BE2C (cell line): ENCODE measurements around the gene PRMT7.

Experiments used
- DNase-seq: peaks from one replicate; pipeline ENCODE4 v3.0.0-alpha.2; 2020
- H3K27me3 ChIP-seq: fragments of 250-450 bp; sonication (Bioruptor Pico); 2 replicates; pipeline ENCODE4 v1.5.1; 2020; ENCODE audit warnings: mild to moderate bottlenecking
- H3K36me3 ChIP-seq: fragments of 250-450 bp; sonication (Bioruptor Pico); 2 replicates; pipeline ENCODE4 v1.5.1; 2020; ENCODE audit warnings: mild to moderate bottlenecking
- H3K4me1 ChIP-seq: fragments of 250-450 bp; sonication (Bioruptor Pico); 2 replicates; pipeline ENCODE4 v1.5.1; 2020
- H3K4me3 ChIP-seq: 2 replicates; pipeline ENCODE4 v1.5.1; 2011; ENCODE audit warnings: low read depth, low read length
- H3K9me3 ChIP-seq: fragments of 250-450 bp; sonication (Bioruptor Pico); 2 replicates; pipeline ENCODE4 v1.5.1; 2020
- CTCF ChIP-seq: IDR thresholded peaks from 2 replicates; pipeline ENCODE4 v1.5.1; 2012; ENCODE audit warnings: mild to moderate bottlenecking, low read depth, low read length

Gene PRMT7

DNA sequence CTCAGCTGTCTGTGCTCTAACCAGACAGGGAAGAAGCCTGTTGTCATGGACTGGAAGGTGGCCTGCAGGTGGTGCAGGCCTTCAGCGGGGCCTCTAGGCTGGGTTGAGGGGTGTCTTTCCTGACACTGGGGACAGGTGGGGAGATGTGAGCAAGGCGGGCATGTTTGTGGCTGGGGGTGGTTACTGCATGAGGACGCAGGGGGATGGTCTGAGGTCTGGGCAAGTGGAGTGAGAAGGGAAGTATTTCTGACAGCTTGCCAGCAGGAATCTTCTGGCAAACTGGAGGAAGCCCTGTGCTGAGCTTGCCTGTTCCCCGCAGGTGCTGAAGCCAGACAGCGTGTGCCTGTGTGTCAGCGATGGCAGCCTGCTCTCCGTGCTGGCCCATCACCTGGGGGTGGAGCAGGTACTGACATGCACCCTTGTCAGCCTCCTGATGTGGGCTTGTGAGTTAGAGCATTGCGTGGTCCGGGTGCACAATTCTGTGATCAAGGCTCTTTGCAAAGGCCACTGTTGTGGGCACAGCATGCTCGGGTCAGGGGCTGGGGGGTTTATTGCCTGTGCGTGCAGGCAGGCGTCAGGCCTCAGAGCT is 36.2 kb downstream of the PRMT7 start:
- TF ChIP-seq CTCF = no peak
- Histone ChIP-seq H3K4me3 (no peak overlapping the region), H3K27me3 (no peaks in the 10 kb centered on the region), H3K4me1 (no peaks in the 10 kb centered on the region), H3K36me3 (peaks cover 62% of the 10 kb centered on the region), H3K9me3 (no peaks in the 10 kb centered on the region)
- DNase-seq = no peak

GRCh38 chr16:68347605-68348004 is 36.8 kb downstream of the PRMT7 start:
- no peak for DNase-seq
- no peak overlapping the region for H3K4me3 ChIP-seq
- H3K27me3 ChIP-seq = no peaks in the 10 kb centered on the region
- peaks cover 62% of the 10 kb centered on the region for H3K36me3 ChIP-seq
- no peaks in the 10 kb centered on the region for H3K4me1 ChIP-seq
- H3K9me3 ChIP-seq = no peaks in the 10 kb centered on the region
- no peak for TF ChIP-seq CTCF

DNA sequence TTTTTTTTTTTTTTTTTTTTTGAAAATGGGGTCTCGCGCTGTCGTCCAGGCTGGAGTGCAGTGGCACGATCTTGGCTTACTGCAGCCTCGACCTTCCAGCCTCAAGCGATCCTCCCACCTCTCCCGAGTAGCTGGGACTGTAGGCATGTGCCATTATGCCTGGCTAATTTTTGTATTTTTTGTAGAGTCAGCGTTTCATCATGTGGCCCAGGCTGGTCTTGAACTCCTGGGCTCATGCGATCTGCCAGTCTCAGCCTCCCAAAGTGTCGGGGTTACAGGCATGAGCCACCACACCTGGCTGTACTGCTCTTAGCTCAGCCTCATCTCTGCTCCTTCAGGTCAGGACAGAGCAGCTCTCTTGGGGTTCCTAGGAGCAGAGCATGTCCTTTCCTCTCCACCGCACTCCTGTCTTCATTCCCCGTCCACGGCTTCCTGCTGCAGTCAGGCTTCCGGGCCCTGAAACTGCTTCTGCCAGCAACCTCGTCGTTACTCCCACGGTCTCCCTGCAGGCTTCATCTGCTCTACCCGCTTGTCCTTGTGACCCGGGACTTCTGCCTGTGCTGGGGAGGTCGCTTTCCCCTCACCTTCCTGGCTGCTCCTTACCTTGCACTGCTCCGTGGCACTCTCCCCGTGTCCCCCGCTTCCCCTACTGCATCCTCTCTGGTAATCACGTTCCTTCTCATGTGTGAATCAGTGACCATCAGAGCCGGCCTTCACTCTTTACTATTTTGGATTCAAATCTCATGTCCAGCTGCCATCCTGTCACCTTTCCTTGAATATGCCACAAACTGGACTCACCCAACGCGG is 38.0 kb downstream of the PRMT7 start:
- Histone ChIP-seq H3K4me3 (no peak overlapping the region), H3K9me3 (no peaks in the 10 kb centered on the region), H3K27me3 (no peaks in the 10 kb centered on the region), H3K4me1 (no peaks in the 10 kb centered on the region), H3K36me3 (peaks cover 66% of the 10 kb centered on the region)
- no peak for DNase-seq
- TF ChIP-seq CTCF = no peak

DNA sequence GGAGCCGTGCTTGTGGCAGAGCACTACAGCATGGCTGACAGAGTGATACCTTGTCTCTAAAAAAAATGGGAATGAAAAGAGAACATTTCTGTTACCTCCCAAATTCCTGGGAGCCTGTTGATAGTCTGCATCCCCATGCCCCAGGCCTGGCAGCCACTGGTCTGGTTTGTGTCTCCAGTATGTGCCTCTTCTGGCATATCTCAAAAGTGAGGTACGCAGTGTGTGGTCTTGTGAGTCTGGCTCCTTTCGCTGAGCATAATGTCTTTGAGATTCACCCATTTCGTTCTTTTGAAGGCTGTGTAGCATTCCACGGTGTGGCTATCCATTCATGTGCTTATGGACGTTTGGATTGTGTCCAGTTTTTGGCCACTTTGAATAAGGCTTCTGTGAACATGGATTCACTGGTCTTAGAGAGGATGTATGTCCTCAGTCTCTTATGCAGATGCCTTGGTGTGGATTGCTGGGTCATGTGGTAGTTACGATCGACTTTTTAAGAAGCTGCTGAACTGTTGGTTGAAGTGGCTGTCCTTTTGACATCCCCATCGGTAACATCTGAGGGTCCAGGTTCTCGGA is 39.1 kb downstream of the PRMT7 start:
- TF ChIP-seq CTCF = no peak
- Histone ChIP-seq H3K4me1 (no peaks in the 10 kb centered on the region), H3K9me3 (no peaks in the 10 kb centered on the region), H3K4me3 (no peak overlapping the region), H3K36me3 (peaks cover 73% of the 10 kb centered on the region), H3K27me3 (no peaks in the 10 kb centered on the region)
- DNase-seq = no peak

DNA sequence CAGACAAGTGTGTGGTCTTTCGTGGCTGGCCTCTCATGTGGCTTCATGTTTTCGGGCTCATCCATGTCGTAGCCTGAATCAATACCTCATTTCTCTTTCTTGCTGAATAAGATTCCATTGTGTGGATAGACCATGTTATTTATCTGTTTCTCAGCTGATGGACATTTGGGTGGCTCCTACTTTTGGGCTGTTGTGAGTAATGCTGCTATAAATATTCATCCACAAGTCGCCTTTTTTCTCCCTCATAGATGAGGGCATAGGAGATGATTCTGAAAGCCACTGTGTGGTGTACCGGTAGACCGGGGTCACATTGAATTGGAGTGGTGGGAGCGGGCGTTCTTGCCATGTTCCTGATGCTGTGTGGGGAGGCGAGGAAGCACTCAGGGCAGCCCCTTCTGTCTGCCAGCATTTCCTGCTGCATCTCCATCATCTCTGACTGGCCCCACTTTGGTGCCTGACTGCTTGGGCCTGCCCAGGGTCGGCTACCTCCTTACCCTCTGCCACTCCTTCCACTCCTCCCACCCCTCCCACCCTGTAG is 40.1 kb downstream of the PRMT7 start:
- no peak overlapping the region for H3K4me3 ChIP-seq
- no peaks in the 10 kb centered on the region for H3K27me3 ChIP-seq
- no peak for TF ChIP-seq CTCF
- no peaks in the 10 kb centered on the region for H3K9me3 ChIP-seq
- DNase-seq = no peak
- no peaks in the 10 kb centered on the region for H3K4me1 ChIP-seq
- peaks cover 73% of the 10 kb centered on the region for H3K36me3 ChIP-seq

DNA sequence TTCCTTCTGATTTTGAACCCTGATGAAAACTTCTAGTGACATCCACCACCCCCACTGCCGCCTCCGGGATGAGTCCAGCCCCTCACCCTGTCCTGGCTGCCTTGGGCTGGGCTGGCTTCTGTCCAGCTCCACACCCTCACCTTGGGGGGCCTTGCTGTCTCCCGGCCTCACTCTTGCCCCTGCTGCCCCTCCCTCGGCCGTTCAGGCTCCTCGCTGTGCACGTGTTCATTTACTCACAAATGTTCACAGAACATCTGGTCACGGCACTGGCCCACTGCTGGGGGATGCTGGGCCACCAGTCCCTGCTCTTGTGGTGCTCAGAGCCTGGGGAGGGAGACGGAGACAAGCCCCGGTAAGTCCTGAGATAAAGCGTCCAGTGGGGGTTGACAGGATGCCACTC is 40.6 kb downstream of the PRMT7 start:
- no peaks in the 10 kb centered on the region for H3K4me1 ChIP-seq
- no peak for TF ChIP-seq CTCF
- no peaks in the 10 kb centered on the region for H3K27me3 ChIP-seq
- no peak overlapping the region for H3K4me3 ChIP-seq
- no peaks in the 10 kb centered on the region for H3K9me3 ChIP-seq
- H3K36me3 ChIP-seq = peaks cover 73% of the 10 kb centered on the region
- DNase-seq = no peak
